ENCODE data around the gene FNDC8. TPM values are rescaled to one million over a fixed set of nuclear protein-coding genes. Genes with fewer than 3 reads are reported as not detected.
"Not testable (repeated sequence)": the region's sequence is repeated elsewhere in the genome, so short reads cannot be mapped to it uniquely, and the experiment has no call there.

Gene FNDC8
- total RNA-seq, 2 experiments from 2014 or later, result not detected

- CTCF ChIA-PET, result interaction anchor here (0.6 to 2.8 kb wide), 17 partner anchors 9 to 107 kb away, joined by 3 to 16 read pairs (median 5); partner anchors contain the start of gene RAD51D
- POLR2A ChIA-PET, result interaction anchor here (0.7 to 1.4 kb wide), 6 partner anchors 30 to 128 kb away, joined by 3 to 11 read pairs (median 3); partner anchors contain the start of genes CCT6B, LIG3, RAD51D and ZNF830
Observed at GRCh38 chr17:35088881-35089585, 32.4 kb upstream of the FNDC8 start.

- ChIA-PET CTCF (interaction anchor here (0.6 to 2.8 kb wide), 17 partner anchors 10 to 107 kb away, joined by 3 to 16 read pairs (median 5); partner anchors contain the start of gene RAD51D), POLR2A (interaction anchor here (0.5 to 1.4 kb wide), 10 partner anchors 14 to 129 kb away, joined by 3 to 15 read pairs (median 4); partner anchors contain the start of genes CCT6B, LIG3, RAD51D and RFFL)
Observed at GRCh38 chr17:35089586-35090296, 31.7 kb upstream of the FNDC8 start.

GRCh38 chr17:35090707-35091106, 30.7 kb upstream of the FNDC8 start:
- POLR2A ChIA-PET, result interaction anchor here (1.3 kb wide), 1 partner anchor 28 kb away, joined by 4 read pairs; the partner anchor contains the start of gene RFFL
- CTCF ChIA-PET, result interaction anchor here (0.8 to 2.8 kb wide), 6 partner anchors 16 to 108 kb away, joined by 3 to 16 read pairs (median 8); no protein-coding TSS in a partner anchor

- ChIA-PET POLR2A (no interaction called here), CTCF (interaction anchor here (1.0 to 1.3 kb wide), 3 partner anchors 12 to 72 kb away, joined by 3 read pairs; no protein-coding TSS in a partner anchor)
Observed at GRCh38 chr17:35094902-35095301, 26.5 kb upstream of the FNDC8 start.

- ChIA-PET POLR2A (no interaction called here), CTCF (no interaction called here)
Observed at GRCh38 chr17:35095741-35096140, 25.7 kb upstream of the FNDC8 start.

- POLR2A ChIA-PET, result interaction anchor here (0.6 kb wide), 1 partner anchor 485 kb away, joined by 10 read pairs; no protein-coding TSS in a partner anchor
Observed at GRCh38 chr17:35097776-35098175, 23.6 kb upstream of the FNDC8 start.

GRCh38 chr17:35099908-35100307, 21.5 kb upstream of the FNDC8 start:
- ChIA-PET CTCF (no interaction called here), POLR2A (no interaction called here)

More at GRCh38 chr17:35097776-35098175, 23.6 kb upstream of the FNDC8 start:
- CTCF ChIA-PET, result no interaction called here

- POLR2A ChIA-PET, result no interaction called here
- CTCF ChIA-PET, result no interaction called here
Observed at GRCh38 chr17:35101036-35101435, 20.4 kb upstream of the FNDC8 start.

- ChIA-PET POLR2A (no interaction called here), CTCF (interaction anchor here (1.5 kb wide), 1 partner anchor 12 kb away, joined by 3 read pairs; no protein-coding TSS in a partner anchor)
Observed at GRCh38 chr17:35101725-35102124, 19.7 kb upstream of the FNDC8 start.

GRCh38 chr17:35103271-35103670, 18.1 kb upstream of the FNDC8 start:
- ChIA-PET POLR2A (no interaction called here), CTCF (no interaction called here)

GRCh38 chr17:35104844-35105450, 16.5 kb upstream of the FNDC8 start:
- ChIA-PET CTCF (interaction anchor here (0.6 to 0.9 kb wide), 2 partner anchors 14 to 534 kb away, joined by 3 read pairs; no protein-coding TSS in a partner anchor), POLR2A (no interaction called here)

- POLR2A ChIA-PET, CTCF ChIA-PET: not testable (repeated sequence)
Observed at GRCh38 chr17:35110791-35111190, 10.6 kb upstream of the FNDC8 start.

GRCh38 chr17:35116845-35117244, 4.6 kb upstream of the FNDC8 start:
- POLR2A ChIA-PET, result no interaction called here
- CTCF ChIA-PET, result no interaction called here

- CTCF ChIA-PET, result interaction anchor here (1.2 to 3.1 kb wide), 8 partner anchors 23 to 576 kb away, joined by 3 to 21 read pairs (median 8); partner anchors contain the start of gene NLE1
- POLR2A ChIA-PET, result interaction anchor here (1.2 kb wide), 1 partner anchor 136 kb away, joined by 3 read pairs; no protein-coding TSS in a partner anchor
Observed at GRCh38 chr17:35117984-35118383, 3.4 kb upstream of the FNDC8 start.

GRCh38 chr17:35119370-35120165, 1.8 kb upstream of the FNDC8 start, which contains the start of gene RAD51D:
Gene RAD51D (minus strand): TSS chr17:35119860. CDS start chr17:35119613, 247 bp downstream.
- ChIA-PET POLR2A (interaction anchor here (0.8 to 1.3 kb wide), 3 partner anchors 9 to 138 kb away, joined by 3 to 4 read pairs (median 3); no protein-coding TSS in a partner anchor), CTCF (interaction anchor here (0.7 to 3.1 kb wide), 32 partner anchors 8 to 699 kb away, joined by 3 to 21 read pairs (median 4); partner anchors contain the start of genes CCT6B, LIG3, NLE1 and ZNF830)

GRCh38 chr17:35127751-35128514, 6.5 kb downstream of the FNDC8 start:
- ChIA-PET CTCF (interaction anchor here (0.9 kb wide), 1 partner anchor 8 kb away, joined by 4 read pairs; the partner anchor contains the start of gene RAD51D), POLR2A (interaction anchor here (1.2 kb wide), 1 partner anchor 81 kb away, joined by 4 read pairs; no protein-coding TSS in a partner anchor)

- ChIA-PET POLR2A (interaction anchor here (0.7 to 1.2 kb wide), 2 partner anchors 10 to 82 kb away, joined by 3 to 4 read pairs; no protein-coding TSS in a partner anchor), CTCF (no interaction called here)
Observed at GRCh38 chr17:35129154-35129972, 7.9 kb downstream of the FNDC8 start.
